ENCODE results near the gene ARHGAP4.
A peak's percentile ranks its signal among the peaks of the same experiment; 100 is the strongest.

The ARHGAP4 gene

GRCh38 chrX:153925739-153926551, at the start of gene ARHGAP4:
TSS of gene ARHGAP4 (minus strand) at chrX:153926264. CDS start at chrX:153926202, 62 bp downstream.
- peak; percentile 52 to 56 for DNase-seq (ENCODE audit: low read depth in 2 of 2)

- no peak for DNase-seq (ENCODE audit: low read depth in 2 of 2)
Measured at GRCh38 chrX:153974726-153975286, 48.7 kb upstream of the ARHGAP4 start.

- no peak for DNase-seq (ENCODE audit: low read depth in 2 of 2)
Measured at GRCh38 chrX:153974003-153974725, 48.1 kb upstream of the ARHGAP4 start.

GRCh38 chrX:153973127-153974002, 47.3 kb upstream of the ARHGAP4 start:
- DNase-seq (ENCODE audit: low read depth in 2 of 2), result no peak

- peak; percentile 85 to 88 for DNase-seq (ENCODE audit: low read depth in 2 of 2)
Measured at GRCh38 chrX:153972368-153973126, 46.5 kb upstream of the ARHGAP4 start, which contains the start of gene TMEM187. TSS of gene TMEM187 (plus strand) at chrX:153972754. CDS start at chrX:153982063, 9,309 bp downstream.

- DNase-seq (ENCODE audit: low read depth in 2 of 2), result peak; percentile 79 to 89
Measured at GRCh38 chrX:153971450-153972367, 45.6 kb upstream of the ARHGAP4 start, which contains the start of gene HCFC1. TSS of gene HCFC1 (minus strand) at chrX:153971818. CDS start at chrX:153970840, 978 bp downstream.

- peak; percentile 77 to 90 for DNase-seq (ENCODE audit: low read depth in 2 of 2)
Measured at GRCh38 chrX:153971124-153971449, 45.0 kb upstream of the ARHGAP4 start.

GRCh38 chrX:153970357-153971123, 44.5 kb upstream of the ARHGAP4 start:
- no peak for DNase-seq (ENCODE audit: low read depth in 2 of 2)

GRCh38 chrX:153969904-153970356, 43.9 kb upstream of the ARHGAP4 start:
- DNase-seq (ENCODE audit: low read depth in 2 of 2), result no peak

- no peak for DNase-seq (ENCODE audit: low read depth in 2 of 2)
Measured at GRCh38 chrX:153969125-153969903, 43.2 kb upstream of the ARHGAP4 start.

GRCh38 chrX:153968754-153969124, 42.7 kb upstream of the ARHGAP4 start:
- no peak for DNase-seq (ENCODE audit: low read depth in 2 of 2)

GRCh38 chrX:153968255-153968654, 42.2 kb upstream of the ARHGAP4 start:
- DNase-seq (ENCODE audit: low read depth in 2 of 2), result no peak

GRCh38 chrX:153967536-153968224, 41.6 kb upstream of the ARHGAP4 start:
- DNase-seq (ENCODE audit: low read depth in 2 of 2), result no peak

- peak in 1 of 2 donors; percentile 50 for DNase-seq (ENCODE audit: low read depth in 2 of 2)
Measured at GRCh38 chrX:153966841-153967535, 40.9 kb upstream of the ARHGAP4 start.

GRCh38 chrX:153966283-153966688, 40.2 kb upstream of the ARHGAP4 start:
- no peak for DNase-seq (ENCODE audit: low read depth in 2 of 2)

GRCh38 chrX:153965406-153965805, 39.3 kb upstream of the ARHGAP4 start:
- DNase-seq (ENCODE audit: low read depth in 2 of 2), result no peak

GRCh38 chrX:153964105-153964504, 38.0 kb upstream of the ARHGAP4 start:
- DNase-seq (ENCODE audit: low read depth in 2 of 2), result no peak
